Lower leg skin (tissue), 4 donors: Measurements from ENCODE around the gene RPL38. TPM values are rescaled to one million over a fixed set of nuclear protein-coding genes. Genes with fewer than 3 reads are reported as not detected.
"Not testable (repeated sequence)": the region's sequence is repeated elsewhere in the genome, so short reads cannot be mapped to it uniquely, and the experiment has no call there.

Experiments used
- DNase-seq, 2 donors: peaks; one replicate each; pipeline ENCODE4 v3.0.0-alpha.2; 2019; ENCODE audit warnings: low spot score in 2 of 2
- H3K4me3 ChIP-seq: fragments of 200-600 bp; sonication (generic); 2 replicates; pipeline ENCODE4 v1.5.1; 2017; ENCODE audit warnings: mild to moderate bottlenecking, low read depth; ENCODE audit not compliant: poor library complexity, severe bottlenecking
- CTCF ChIP-seq, 3 donors: fragments of 450-650 bp; IDR thresholded peaks; one replicate each; pipeline ENCODE4 v1.5.1; 2016; ENCODE audit warnings: antibody characterized with exemption in 3 of 3, mild to moderate bottlenecking in 3 of 3, moderate library complexity in 2 of 3
- POLR2A ChIP-seq, 2 donors: fragments of 450-650 bp; IDR thresholded peaks; one replicate each; pipeline ENCODE4 v1.6.1; 2016 to 2017; ENCODE audit warnings: antibody characterized with exemption in 2 of 2, mild to moderate bottlenecking in 1 of 2, moderate library complexity in 1 of 2
- WGBS, 2 donors: methylation state at CpG; one replicate each; pipeline ENCODE4 v1.1.5; 2018; 5-methylcytosine and 5-hydroxymethylcytosine counted together
- intact Hi-C: fragments of 100-400 bp; cut with DNase I; formaldehyde crosslinking; loops from one replicate; pipeline ENCODE4 v1.15.0; 2023; ENCODE audit warnings: low total_unique reads
- total RNA-seq, 4 donors: library from RNA; depleted of rRNA; stranded (reverse); fragments of >200 nt; gene quantifications; one replicate each; pipeline ENCODE4 v1.1.0, GENCODE V29; 2016

RPL38 gene
- total RNA-seq, 4 donors from 2014 or later = 618 to 1,333 (median 950) TPM

- WGBS, 2 donors = 46 to 50% methylated on average over 9 of the region's 9 CpGs
- intact Hi-C loops = no loop called here
- TF ChIP-seq POLR2A (IDR thresholded peaks at IDR 0.05) (no peak), CTCF (IDR thresholded peaks at IDR 0.05) (no peak)
- DNase-seq = no peak
- H3K4me3 ChIP-seq = no peak overlapping the region
Measured at GRCh38 chr17:74185571-74186185, 17.8 kb upstream of the RPL38 start.

- H3K4me3 ChIP-seq = no peak overlapping the region
- DNase-seq = no peak
- 90% methylated on average over 20 of the region's 20 CpGs for WGBS, 2 donors
- intact Hi-C loops = no loop called here
- TF ChIP-seq CTCF (IDR thresholded peaks at IDR 0.05) = no peak
- no peak for TF ChIP-seq POLR2A (IDR thresholded peaks at IDR 0.05)
Measured at GRCh38 chr17:74186498-74186897, 17.0 kb upstream of the RPL38 start.

GRCh38 chr17:74187761-74188160 lies 15.7 kb upstream of the RPL38 start:
- no peak overlapping the region for H3K4me3 ChIP-seq
- no peak for TF ChIP-seq POLR2A (IDR thresholded peaks at IDR 0.05)
- TF ChIP-seq CTCF (IDR thresholded peaks at IDR 0.05) = no peak
- intact Hi-C loops = no loop called here
- 59 to 66% methylated on average over 11 of the region's 11 CpGs for WGBS, 2 donors
- no peak for DNase-seq

GRCh38 chr17:74188687-74189086 lies 14.8 kb upstream of the RPL38 start:
- DNase-seq, H3K4me3 ChIP-seq, intact Hi-C loops: not testable (repeated sequence)
- WGBS, 2 donors = 83% methylated on average over 4 of the region's 4 CpGs

- intact Hi-C loops = no loop called here
- WGBS, 2 donors = 60 to 61% methylated on average over 2 of the region's 2 CpGs
- TF ChIP-seq CTCF (IDR thresholded peaks at IDR 0.05) (no peak), POLR2A (IDR thresholded peaks at IDR 0.05) (no peak)
- DNase-seq = no peak
- H3K4me3 ChIP-seq = no peak overlapping the region
Measured at GRCh38 chr17:74190154-74190553, 13.3 kb upstream of the RPL38 start.

GRCh38 chr17:74190807-74191406 lies 12.6 kb upstream of the RPL38 start:
- 61 to 64% methylated on average over 6 of the region's 6 CpGs for WGBS, 2 donors
- DNase-seq = no peak
- intact Hi-C loops = no loop called here
- TF ChIP-seq POLR2A (IDR thresholded peaks at IDR 0.05) (no peak), CTCF (IDR thresholded peaks at IDR 0.05) (no peak)
- no peak overlapping the region for H3K4me3 ChIP-seq
